Measurements from ENCODE around the gene NFE2L2.

The NFE2L2 gene

GRCh38 chr2:177232098-177232704, 32.3 kb downstream of the NFE2L2 start:
- Histone ChIP-seq H3K9ac (ENCODE audit: low read length) (no peak overlapping the region), H3F3A (ENCODE audit: insufficient read depth, low read length) (0 out of 2 replicates have a peak, but pooled peaks cover 7% of the 10 kb centered on the region)

GRCh38 chr2:177231270-177231669, 33.3 kb downstream of the NFE2L2 start:
- no peak for TF ChIP-seq EZH2 (IDR thresholded peaks at IDR 0.05; ENCODE audit: borderline replicate concordance, low read length)
- TF ChIP-seq CTCF (IDR thresholded peaks at IDR 0.05; ENCODE audit: low read length) = no peak
- Histone ChIP-seq H3K27ac (ENCODE audit: low read depth, low read length, poor library complexity, severe bottlenecking) (no peak overlapping the region), H3K9me3 (ENCODE audit: low read length) (no peaks in the 10 kb centered on the region), H2AFZ (ENCODE audit: low read length) (no peak overlapping the region), H3K9ac (ENCODE audit: low read length) (no peak overlapping the region), H3K27me3 (ENCODE audit: insufficient read depth, low read length) (no peaks in the 10 kb centered on the region), H3K4me2 (ENCODE audit: low read length) (no peak overlapping the region), H4K20me1 (ENCODE audit: insufficient read depth, low read length) (peaks cover 5% of the 10 kb centered on the region; the same call in 1 of the 2 replicates), H3K79me2 (ENCODE audit: insufficient read depth, low read length) (peaks cover 20% of the 10 kb centered on the region), H3K36me3 (ENCODE audit: insufficient read depth, low read length) (peaks cover 68% of the 10 kb centered on the region), H3K9me2 (ENCODE audit: low read depth, low read length) (no peaks in the 10 kb centered on the region), H3F3A (ENCODE audit: insufficient read depth, low read length) (peaks cover 10% of the 10 kb centered on the region), H3K4me3 (ENCODE audit: low read depth, low read length, poor library complexity, severe bottlenecking) (no peak overlapping the region), H3K4me1 (ENCODE audit: insufficient read depth, low read length, severe bottlenecking) (peaks cover 24% of the 10 kb centered on the region)

More at GRCh38 chr2:177232098-177232704, 32.3 kb downstream of the NFE2L2 start:
- H3K9me2 ChIP-seq (ENCODE audit: low read depth, low read length) = no peaks in the 10 kb centered on the region
- H3K4me1 ChIP-seq (ENCODE audit: insufficient read depth, low read length, severe bottlenecking) = peaks cover 15% of the 10 kb centered on the region
- no peak overlapping the region for H3K4me3 ChIP-seq (ENCODE audit: low read depth, low read length, poor library complexity, severe bottlenecking)
- peaks cover 5% of the 10 kb centered on the region; the same call in 1 of the 2 replicates for H4K20me1 ChIP-seq (ENCODE audit: insufficient read depth, low read length)
- TF ChIP-seq EZH2 (IDR thresholded peaks at IDR 0.05; ENCODE audit: borderline replicate concordance, low read length) (no peak), CTCF (IDR thresholded peaks at IDR 0.05; ENCODE audit: low read length) (no peak)
- peaks cover 77% of the 10 kb centered on the region for H3K36me3 ChIP-seq (ENCODE audit: insufficient read depth, low read length)
- H3K9me3 ChIP-seq (ENCODE audit: low read length) = no peaks in the 10 kb centered on the region
- no peak overlapping the region for H3K4me2 ChIP-seq (ENCODE audit: low read length)
- H2AFZ ChIP-seq (ENCODE audit: low read length) = no peak overlapping the region
- no peak overlapping the region for H3K27ac ChIP-seq (ENCODE audit: low read depth, low read length, poor library complexity, severe bottlenecking)
- no peaks in the 10 kb centered on the region for H3K27me3 ChIP-seq (ENCODE audit: insufficient read depth, low read length)
- peaks cover 30% of the 10 kb centered on the region for H3K79me2 ChIP-seq (ENCODE audit: insufficient read depth, low read length)

- Histone ChIP-seq H2AFZ (ENCODE audit: low read length) (no peak overlapping the region), H3F3A (ENCODE audit: insufficient read depth, low read length) (peaks cover 14% of the 10 kb centered on the region), H3K4me1 (ENCODE audit: insufficient read depth, low read length, severe bottlenecking) (peaks cover 28% of the 10 kb centered on the region)
Observed at GRCh38 chr2:177229442-177230242, 34.9 kb downstream of the NFE2L2 start.

More at GRCh38 chr2:177229442-177230242, 34.9 kb downstream of the NFE2L2 start:
- 0 out of 2 replicates have a peak, but pooled peaks cover 9% of the 10 kb centered on the region for H3K79me2 ChIP-seq (ENCODE audit: insufficient read depth, low read length)
- no peak overlapping the region for H3K4me3 ChIP-seq (ENCODE audit: low read depth, low read length, poor library complexity, severe bottlenecking)
- H3K9ac ChIP-seq (ENCODE audit: low read length) = no peak overlapping the region
- H4K20me1 ChIP-seq (ENCODE audit: insufficient read depth, low read length) = no peaks in the 10 kb centered on the region
- TF ChIP-seq CTCF (IDR thresholded peaks at IDR 0.05; ENCODE audit: low read length) = no peak
- TF ChIP-seq EZH2 (IDR thresholded peaks at IDR 0.05; ENCODE audit: borderline replicate concordance, low read length) = no peak
- no peaks in the 10 kb centered on the region for H3K27me3 ChIP-seq (ENCODE audit: insufficient read depth, low read length)
- H3K36me3 ChIP-seq (ENCODE audit: insufficient read depth, low read length) = peaks cover 57% of the 10 kb centered on the region
- H3K9me3 ChIP-seq (ENCODE audit: low read length) = no peaks in the 10 kb centered on the region
- peak overlapping the region; percentile 24 for H3K27ac ChIP-seq (ENCODE audit: low read depth, low read length, poor library complexity, severe bottlenecking)
- no peaks in the 10 kb centered on the region for H3K9me2 ChIP-seq (ENCODE audit: low read depth, low read length)
- no peak overlapping the region for H3K4me2 ChIP-seq (ENCODE audit: low read length)

Data from OCI-LY1 (cell line).